ENCODE measurements around the gene ATR.
"Not testable (repeated sequence)": the region's sequence is repeated elsewhere in the genome, so short reads cannot be mapped to it uniquely, and the experiment has no call there.

ATR gene

GRCh38 chr3:142447301-142447851, 131.2 kb downstream of the ATR start:
- TF ChIP-seq CTCF (IDR thresholded peaks at IDR 0.05; ENCODE audit: low read depth, low read length) (no peak), EZH2phosphoT487 (IDR thresholded peaks at IDR 0.05; ENCODE audit: low read depth) (no peak)

GRCh38 chr3:142445816-142446254, 132.7 kb downstream of the ATR start:
- Histone ChIP-seq H3K4me2 (ENCODE audit: low read length) (peak overlapping the region; percentile 89), H3K27me3 (ENCODE audit: low read depth, low read length) (no peaks in the 10 kb centered on the region), H3K36me3 (replicated peaks; ENCODE audit: low read depth, low read length) (peaks cover 9% of the 10 kb centered on the region), H3K79me2 (ENCODE audit: low read length) (peaks cover 67% of the 10 kb centered on the region), H3K9ac (ENCODE audit: low read length) (peak overlapping the region; percentile 89), H4K20me1 (ENCODE audit: insufficient read depth, low read length) (peaks cover 34% of the 10 kb centered on the region), H3K4me3 (ENCODE audit: low read length) (peak overlapping the region; percentile 86), H3K9me3 (ENCODE audit: insufficient read depth, low read length) (no peaks in the 10 kb centered on the region), H3K4me1 (ENCODE audit: low read length) (peaks cover 12% of the 10 kb centered on the region), H2AFZ (ENCODE audit: low read depth, low read length) (no peak overlapping the region), H3K27ac (ENCODE audit: low read length) (peak overlapping the region; percentile 82)
- TF ChIP-seq CTCF (IDR thresholded peaks at IDR 0.05; ENCODE audit: low read depth, low read length) (no peak), EZH2phosphoT487 (IDR thresholded peaks at IDR 0.05; ENCODE audit: low read depth) (no peak)

More at GRCh38 chr3:142447301-142447851, 131.2 kb downstream of the ATR start:
- Histone ChIP-seq H4K20me1 (ENCODE audit: insufficient read depth, low read length) (peaks cover 26% of the 10 kb centered on the region), H3K4me2 (ENCODE audit: low read length) (peak overlapping the region; percentile 89), H3K9me3 (ENCODE audit: insufficient read depth, low read length) (no peaks in the 10 kb centered on the region), H3K27me3 (ENCODE audit: low read depth, low read length) (no peaks in the 10 kb centered on the region), H3K27ac (ENCODE audit: low read length) (peak overlapping the region; percentile 82), H3K4me1 (ENCODE audit: low read length) (peaks cover 12% of the 10 kb centered on the region), H3K36me3 (replicated peaks; ENCODE audit: low read depth, low read length) (peaks cover 9% of the 10 kb centered on the region), H2AFZ (ENCODE audit: low read depth, low read length) (peak overlapping the region; percentile 37; the same call in 1 of the 2 replicates), H3K4me3 (ENCODE audit: low read length) (peak overlapping the region; percentile 86), H3K9ac (ENCODE audit: low read length) (peak overlapping the region; percentile 89), H3K79me2 (ENCODE audit: low read length) (peaks cover 53% of the 10 kb centered on the region)

- TF ChIP-seq EZH2phosphoT487 (IDR thresholded peaks at IDR 0.05; ENCODE audit: low read depth): no peak
- no peak for TF ChIP-seq CTCF (IDR thresholded peaks at IDR 0.05; ENCODE audit: low read depth, low read length)
- H3K9ac ChIP-seq (ENCODE audit: low read length): no peak overlapping the region
- no peaks in the 10 kb centered on the region for H3K27me3 ChIP-seq (ENCODE audit: low read depth, low read length)
- H3K4me2 ChIP-seq (ENCODE audit: low read length): no peak overlapping the region
- peaks cover 9% of the 10 kb centered on the region for H3K36me3 ChIP-seq (replicated peaks; ENCODE audit: low read depth, low read length)
- no peak overlapping the region for H3K27ac ChIP-seq (ENCODE audit: low read length)
- H3K79me2 ChIP-seq (ENCODE audit: low read length): peaks cover 82% of the 10 kb centered on the region
- no peak overlapping the region for H2AFZ ChIP-seq (ENCODE audit: low read depth, low read length)
- H3K4me3 ChIP-seq (ENCODE audit: low read length): no peak overlapping the region
- no peaks in the 10 kb centered on the region for H3K9me3 ChIP-seq (ENCODE audit: insufficient read depth, low read length)
- H4K20me1 ChIP-seq (ENCODE audit: insufficient read depth, low read length): peaks cover 44% of the 10 kb centered on the region
- H3K4me1 ChIP-seq (ENCODE audit: low read length): peaks cover 12% of the 10 kb centered on the region
Measured at GRCh38 chr3:142444343-142444742, 134.2 kb downstream of the ATR start.

- H4K20me1 ChIP-seq (ENCODE audit: insufficient read depth, low read length): peaks cover 51% of the 10 kb centered on the region
- H3K27ac ChIP-seq (ENCODE audit: low read length): not testable (repeated sequence)
Measured at GRCh38 chr3:142443060-142443459, 135.5 kb downstream of the ATR start.

GRCh38 chr3:142439499-142440220, 138.9 kb downstream of the ATR start:
- not testable (repeated sequence) for H3K9me3 ChIP-seq (ENCODE audit: insufficient read depth, low read length); H3K27me3 ChIP-seq (ENCODE audit: low read depth, low read length); H3K36me3 ChIP-seq (replicated peaks; ENCODE audit: low read depth, low read length); H2AFZ ChIP-seq (ENCODE audit: low read depth, low read length); H3K4me3 ChIP-seq (ENCODE audit: low read length); H3K9ac ChIP-seq (ENCODE audit: low read length); H3K4me2 ChIP-seq (ENCODE audit: low read length); H3K4me1 ChIP-seq (ENCODE audit: low read length); H3K27ac ChIP-seq (ENCODE audit: low read length)
- peaks cover 57% of the 10 kb centered on the region for H4K20me1 ChIP-seq (ENCODE audit: insufficient read depth, low read length)
- peaks cover 94% of the 10 kb centered on the region for H3K79me2 ChIP-seq (ENCODE audit: low read length)

More at GRCh38 chr3:142443060-142443459, 135.5 kb downstream of the ATR start:
- not testable (repeated sequence) for H3K9me3 ChIP-seq (ENCODE audit: insufficient read depth, low read length); H3K4me2 ChIP-seq (ENCODE audit: low read length); H3K4me1 ChIP-seq (ENCODE audit: low read length); H3K36me3 ChIP-seq (replicated peaks; ENCODE audit: low read depth, low read length); H3K27me3 ChIP-seq (ENCODE audit: low read depth, low read length); H2AFZ ChIP-seq (ENCODE audit: low read depth, low read length); H3K4me3 ChIP-seq (ENCODE audit: low read length); H3K9ac ChIP-seq (ENCODE audit: low read length)
- H3K79me2 ChIP-seq (ENCODE audit: low read length): peaks cover 93% of the 10 kb centered on the region

- not testable (repeated sequence) for H3K4me1 ChIP-seq (ENCODE audit: low read length); H3K9me3 ChIP-seq (ENCODE audit: insufficient read depth, low read length); H3K4me3 ChIP-seq (ENCODE audit: low read length); H3K27me3 ChIP-seq (ENCODE audit: low read depth, low read length); H3K36me3 ChIP-seq (replicated peaks; ENCODE audit: low read depth, low read length); H2AFZ ChIP-seq (ENCODE audit: low read depth, low read length); H3K9ac ChIP-seq (ENCODE audit: low read length); H3K27ac ChIP-seq (ENCODE audit: low read length); H3K4me2 ChIP-seq (ENCODE audit: low read length)
- Histone ChIP-seq H4K20me1 (ENCODE audit: insufficient read depth, low read length) (peaks cover 47% of the 10 kb centered on the region), H3K79me2 (ENCODE audit: low read length) (peaks cover 89% of the 10 kb centered on the region)
Measured at GRCh38 chr3:142438096-142438495, 140.4 kb downstream of the ATR start.

Data from OCI-LY3 (cell line).